H1 (cell line): ENCODE measurements around the gene GIPR. TPM values are rescaled to one million over a fixed set of nuclear protein-coding genes. Genes with fewer than 3 reads are reported as not detected.

Source experiments
- ASH2L ChIP-seq: fragments of 200-600, 300-600 bp; sonication (generic); IDR thresholded peaks from one replicate; pipeline ENCODE4 v1.7.1; 2017; ENCODE audit warnings: low read length
- CHD2 ChIP-seq: IDR thresholded peaks from 2 replicates; pipeline ENCODE4 v1.6.1; 2012; ENCODE audit warnings: low read length, improper control_type of control experiment
- CTBP2 ChIP-seq: IDR thresholded peaks from 2 replicates; pipeline ENCODE4 v1.7.0; 2011; ENCODE audit warnings: borderline replicate concordance, mild to moderate bottlenecking, moderate library complexity, mixed read lengths, low read length; ENCODE audit not compliant: insufficient read depth, insufficient read length
- NANOG ChIP-seq: IDR thresholded peaks from 2 replicates; pipeline ENCODE4 v1.6.1; 2011; ENCODE audit warnings: low read length, low read depth, mild to moderate bottlenecking, inconsistent platforms; ENCODE audit not compliant: insufficient read depth, poor library complexity, severe bottlenecking
- RXRA ChIP-seq: IDR thresholded peaks from 2 replicates; pipeline ENCODE4 v1.6.1; 2011; ENCODE audit warnings: low read depth, mild to moderate bottlenecking, low read length, moderate library complexity; ENCODE audit not compliant: insufficient read depth
- SP1 ChIP-seq: IDR thresholded peaks from 2 replicates; pipeline ENCODE4 v1.6.1; 2011; ENCODE audit warnings: low read depth, low read length
- TAF7 ChIP-seq: optimal IDR thresholded peaks from 2 replicates; pipeline ENCODE3; 2011; ENCODE audit warnings: low read depth, mild to moderate bottlenecking, inconsistent platforms, low read length, moderate library complexity, borderline replicate concordance
- YY1 ChIP-seq: IDR thresholded peaks from 2 replicates; pipeline ENCODE4 v1.6.1; 2011; ENCODE audit warnings: low read depth, mild to moderate bottlenecking, low read length
- polyA plus RNA-seq, 7 experiments: library from polyadenylated mRNA; depleted of rRNA in 3 of 7; stranded (reverse) in 5 of 7; unstranded in 2 of 7; fragments of >200 nt in 5 of 7; fragments of 200-250 nt in 2 of 7; gene quantifications; 1 replicate in 5 of 7; 2 replicates in 1 of 7; 4 replicates in 1 of 7; pipeline versions ENCODE4 v1.2.1 to v1.2.3, GENCODE V29; 2011 to 2013; ENCODE audit warnings: missing spikeins in 2 of 7, mixed read lengths in 2 of 7
- total RNA-seq: library from RNA; stranded (reverse); fragmentation: NEBNext Ultra II Directional; extraction: Animal tissue kit (Norgen Biotek cat#: 25700); gene quantifications from 2 replicates; pipeline ENCODE4 v1.2.1, GENCODE V29; 2021
- TF ChIP-seq, protein P1 (sequence below): fragments of 300-600 bp; sonication (generic); IDR thresholded peaks from 2 replicates; pipeline ENCODE4 v1.7.1; 2012; ENCODE audit warnings: low read length, moderate library complexity, mild to moderate bottlenecking, inconsistent platforms; ENCODE audit not compliant: insufficient replicate concordance

GIPR gene
- total and polyA plus RNA-seq, 2 of the 8 experiments (the other 6 are each of a cell fraction or from before 2014, with no cell fraction given), result 0.42 to 1.3 TPM

DNA sequence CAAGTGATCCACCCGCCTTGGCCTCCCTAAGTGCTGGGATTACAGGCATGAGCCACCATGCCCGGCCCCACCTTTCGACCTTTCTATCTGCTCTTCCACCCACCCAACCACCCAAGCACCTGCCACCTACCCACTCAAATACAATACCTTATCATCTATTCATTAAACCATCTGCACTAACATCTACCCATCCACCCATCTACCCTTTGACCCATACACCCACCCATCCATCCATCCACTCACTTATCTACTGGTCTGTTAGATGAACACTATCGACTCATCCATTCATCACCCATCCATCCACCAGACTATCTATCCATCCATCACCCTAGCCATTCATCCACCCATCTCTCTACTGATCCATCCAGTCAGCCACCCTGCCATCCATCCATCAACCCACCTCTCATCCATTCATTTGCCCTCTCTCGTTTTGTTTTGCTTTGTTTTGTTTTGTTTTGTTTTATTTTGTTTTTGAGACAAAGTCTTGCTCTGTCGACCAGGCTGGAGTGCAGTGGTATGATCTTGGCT lies 46.0 kb upstream of the GIPR start (continued):
- TF ChIP-seq, protein P1, sequence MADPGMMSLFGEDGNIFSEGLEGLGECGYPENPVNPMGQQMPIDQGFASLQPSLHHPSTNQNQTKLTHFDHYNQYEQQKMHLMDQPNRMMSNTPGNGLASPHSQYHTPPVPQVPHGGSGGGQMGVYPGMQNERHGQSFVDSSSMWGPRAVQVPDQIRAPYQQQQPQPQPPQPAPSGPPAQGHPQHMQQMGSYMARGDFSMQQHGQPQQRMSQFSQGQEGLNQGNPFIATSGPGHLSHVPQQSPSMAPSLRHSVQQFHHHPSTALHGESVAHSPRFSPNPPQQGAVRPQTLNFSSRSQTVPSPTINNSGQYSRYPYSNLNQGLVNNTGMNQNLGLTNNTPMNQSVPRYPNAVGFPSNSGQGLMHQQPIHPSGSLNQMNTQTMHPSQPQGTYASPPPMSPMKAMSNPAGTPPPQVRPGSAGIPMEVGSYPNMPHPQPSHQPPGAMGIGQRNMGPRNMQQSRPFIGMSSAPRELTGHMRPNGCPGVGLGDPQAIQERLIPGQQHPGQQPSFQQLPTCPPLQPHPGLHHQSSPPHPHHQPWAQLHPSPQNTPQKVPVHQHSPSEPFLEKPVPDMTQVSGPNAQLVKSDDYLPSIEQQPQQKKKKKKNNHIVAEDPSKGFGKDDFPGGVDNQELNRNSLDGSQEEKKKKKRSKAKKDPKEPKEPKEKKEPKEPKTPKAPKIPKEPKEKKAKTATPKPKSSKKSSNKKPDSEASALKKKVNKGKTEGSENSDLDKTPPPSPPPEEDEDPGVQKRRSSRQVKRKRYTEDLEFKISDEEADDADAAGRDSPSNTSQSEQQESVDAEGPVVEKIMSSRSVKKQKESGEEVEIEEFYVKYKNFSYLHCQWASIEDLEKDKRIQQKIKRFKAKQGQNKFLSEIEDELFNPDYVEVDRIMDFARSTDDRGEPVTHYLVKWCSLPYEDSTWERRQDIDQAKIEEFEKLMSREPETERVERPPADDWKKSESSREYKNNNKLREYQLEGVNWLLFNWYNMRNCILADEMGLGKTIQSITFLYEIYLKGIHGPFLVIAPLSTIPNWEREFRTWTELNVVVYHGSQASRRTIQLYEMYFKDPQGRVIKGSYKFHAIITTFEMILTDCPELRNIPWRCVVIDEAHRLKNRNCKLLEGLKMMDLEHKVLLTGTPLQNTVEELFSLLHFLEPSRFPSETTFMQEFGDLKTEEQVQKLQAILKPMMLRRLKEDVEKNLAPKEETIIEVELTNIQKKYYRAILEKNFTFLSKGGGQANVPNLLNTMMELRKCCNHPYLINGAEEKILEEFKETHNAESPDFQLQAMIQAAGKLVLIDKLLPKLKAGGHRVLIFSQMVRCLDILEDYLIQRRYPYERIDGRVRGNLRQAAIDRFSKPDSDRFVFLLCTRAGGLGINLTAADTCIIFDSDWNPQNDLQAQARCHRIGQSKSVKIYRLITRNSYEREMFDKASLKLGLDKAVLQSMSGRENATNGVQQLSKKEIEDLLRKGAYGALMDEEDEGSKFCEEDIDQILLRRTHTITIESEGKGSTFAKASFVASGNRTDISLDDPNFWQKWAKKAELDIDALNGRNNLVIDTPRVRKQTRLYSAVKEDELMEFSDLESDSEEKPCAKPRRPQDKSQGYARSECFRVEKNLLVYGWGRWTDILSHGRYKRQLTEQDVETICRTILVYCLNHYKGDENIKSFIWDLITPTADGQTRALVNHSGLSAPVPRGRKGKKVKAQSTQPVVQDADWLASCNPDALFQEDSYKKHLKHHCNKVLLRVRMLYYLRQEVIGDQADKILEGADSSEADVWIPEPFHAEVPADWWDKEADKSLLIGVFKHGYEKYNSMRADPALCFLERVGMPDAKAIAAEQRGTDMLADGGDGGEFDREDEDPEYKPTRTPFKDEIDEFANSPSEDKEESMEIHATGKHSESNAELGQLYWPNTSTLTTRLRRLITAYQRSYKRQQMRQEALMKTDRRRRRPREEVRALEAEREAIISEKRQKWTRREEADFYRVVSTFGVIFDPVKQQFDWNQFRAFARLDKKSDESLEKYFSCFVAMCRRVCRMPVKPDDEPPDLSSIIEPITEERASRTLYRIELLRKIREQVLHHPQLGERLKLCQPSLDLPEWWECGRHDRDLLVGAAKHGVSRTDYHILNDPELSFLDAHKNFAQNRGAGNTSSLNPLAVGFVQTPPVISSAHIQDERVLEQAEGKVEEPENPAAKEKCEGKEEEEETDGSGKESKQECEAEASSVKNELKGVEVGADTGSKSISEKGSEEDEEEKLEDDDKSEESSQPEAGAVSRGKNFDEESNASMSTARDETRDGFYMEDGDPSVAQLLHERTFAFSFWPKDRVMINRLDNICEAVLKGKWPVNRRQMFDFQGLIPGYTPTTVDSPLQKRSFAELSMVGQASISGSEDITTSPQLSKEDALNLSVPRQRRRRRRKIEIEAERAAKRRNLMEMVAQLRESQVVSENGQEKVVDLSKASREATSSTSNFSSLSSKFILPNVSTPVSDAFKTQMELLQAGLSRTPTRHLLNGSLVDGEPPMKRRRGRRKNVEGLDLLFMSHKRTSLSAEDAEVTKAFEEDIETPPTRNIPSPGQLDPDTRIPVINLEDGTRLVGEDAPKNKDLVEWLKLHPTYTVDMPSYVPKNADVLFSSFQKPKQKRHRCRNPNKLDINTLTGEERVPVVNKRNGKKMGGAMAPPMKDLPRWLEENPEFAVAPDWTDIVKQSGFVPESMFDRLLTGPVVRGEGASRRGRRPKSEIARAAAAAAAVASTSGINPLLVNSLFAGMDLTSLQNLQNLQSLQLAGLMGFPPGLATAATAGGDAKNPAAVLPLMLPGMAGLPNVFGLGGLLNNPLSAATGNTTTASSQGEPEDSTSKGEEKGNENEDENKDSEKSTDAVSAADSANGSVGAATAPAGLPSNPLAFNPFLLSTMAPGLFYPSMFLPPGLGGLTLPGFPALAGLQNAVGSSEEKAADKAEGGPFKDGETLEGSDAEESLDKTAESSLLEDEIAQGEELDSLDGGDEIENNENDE, result no peak
- no peak for TF ChIP-seq RXRA
- TF ChIP-seq ASH2L, result no peak
- no peak for TF ChIP-seq CTBP2
- TF ChIP-seq NANOG, result no peak
- TF ChIP-seq TAF7, result no peak
- no peak for TF ChIP-seq YY1
- TF ChIP-seq CHD2, result no peak
- TF ChIP-seq SP1, result no peak
